Stimulated activated CD8-positive, alpha-beta memory T cell treated with anti-CD3 and anti-CD28 coated beads, Interleukin-4, amount 100 ng/mL, for 24 hours (primary cell): ENCODE results near the gene STK32C.

ENCODE experiments used
- DNase-seq: peaks from one replicate; pipeline ENCODE4 v3.0.0-alpha.2; 2020; ENCODE audit warnings: low read depth

STK32C gene

DNA sequence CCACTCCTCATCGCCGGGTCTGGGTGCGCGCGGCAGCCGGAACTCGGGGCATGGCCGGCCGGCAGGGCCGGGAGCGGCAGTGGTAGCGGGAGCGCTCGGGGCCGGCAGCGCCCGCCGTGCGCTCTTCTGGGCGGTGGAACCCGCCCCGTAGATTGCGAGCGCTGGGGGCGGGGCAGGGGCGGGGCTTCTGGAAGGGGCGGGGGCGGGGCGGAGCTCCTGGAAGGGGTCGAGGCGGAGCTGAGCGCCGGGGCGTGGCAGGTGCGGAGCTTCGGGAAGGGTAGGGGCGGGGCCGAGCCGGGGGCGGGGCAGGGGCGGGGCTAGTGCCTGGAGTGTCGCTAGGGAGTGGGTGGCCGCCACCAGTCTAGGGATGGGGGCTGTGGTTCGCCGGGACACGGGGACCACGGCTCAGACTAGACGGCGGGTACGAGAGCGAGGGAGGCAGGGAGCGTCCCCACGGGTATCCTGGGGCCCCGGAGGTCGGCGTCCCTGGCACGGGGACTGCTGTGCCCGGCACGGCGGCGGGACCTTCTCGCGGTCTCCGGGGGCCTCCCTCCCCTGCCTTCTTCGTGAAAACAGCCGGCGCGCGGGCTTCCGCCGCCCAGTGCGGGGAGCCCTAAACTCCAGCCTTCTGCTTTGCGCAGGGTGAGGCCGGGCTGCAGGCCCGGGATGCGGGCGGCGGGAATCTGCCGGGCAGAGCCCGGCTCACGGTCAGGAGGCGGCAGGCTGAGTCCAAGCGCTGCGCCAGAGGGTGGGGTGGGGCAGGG is at the start of gene STK32C:
STK32C (minus strand) TSS at position 128 of the 764 bp plus-strand sequence; CDS start at position 11, 117 bp downstream.
- peak; percentile 80 for DNase-seq

DNA sequence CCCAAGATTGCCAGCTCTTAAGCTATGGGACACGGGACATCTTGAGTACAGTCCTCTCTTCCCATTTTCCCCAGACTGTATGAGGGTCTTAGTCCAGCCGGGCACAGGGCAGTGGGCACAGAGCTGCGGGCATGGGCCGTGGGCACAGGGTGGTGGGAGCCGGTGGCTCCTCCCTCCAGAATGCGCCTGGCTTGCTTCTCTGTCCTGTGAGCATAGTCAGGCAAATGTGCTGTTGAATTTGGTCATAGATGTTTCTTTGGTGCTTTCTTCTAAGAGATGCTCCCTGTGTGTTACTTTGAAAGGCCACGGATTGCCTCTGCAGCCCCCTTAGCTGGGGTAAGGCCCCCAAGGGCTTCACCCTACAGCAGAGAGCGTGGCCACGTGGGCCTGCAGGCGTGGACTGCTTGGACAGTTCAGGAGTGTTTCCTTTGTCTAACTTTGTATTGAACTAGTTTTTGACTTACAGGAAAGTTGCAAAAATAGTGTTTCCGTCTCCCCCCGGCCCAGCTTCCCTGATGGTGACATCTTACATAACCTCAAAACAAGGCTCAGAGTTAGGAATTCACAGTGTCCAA is 49.0 kb upstream of the STK32C start:
- no peak for DNase-seq

DNA sequence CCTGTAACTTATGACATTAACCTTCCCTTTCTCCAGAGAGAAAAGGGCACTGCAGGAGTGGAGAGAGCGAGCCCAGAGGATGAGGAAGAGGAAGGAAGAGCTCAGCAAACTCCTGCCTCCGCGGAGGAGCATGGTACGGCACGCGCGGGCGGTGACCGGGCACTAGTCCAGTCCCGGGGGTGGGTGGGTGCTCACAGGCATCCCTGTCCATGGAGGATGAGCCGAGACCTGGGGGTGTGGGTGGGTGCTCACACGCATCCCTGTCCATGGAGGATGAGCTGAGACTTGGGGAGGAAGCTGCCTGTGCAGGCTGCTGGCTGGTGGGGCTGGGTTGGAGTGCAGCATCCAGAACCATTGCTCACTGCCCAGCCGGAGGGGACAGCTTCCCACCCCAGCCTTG is 48.0 kb upstream of the STK32C start:
- DNase-seq: no peak

DNA sequence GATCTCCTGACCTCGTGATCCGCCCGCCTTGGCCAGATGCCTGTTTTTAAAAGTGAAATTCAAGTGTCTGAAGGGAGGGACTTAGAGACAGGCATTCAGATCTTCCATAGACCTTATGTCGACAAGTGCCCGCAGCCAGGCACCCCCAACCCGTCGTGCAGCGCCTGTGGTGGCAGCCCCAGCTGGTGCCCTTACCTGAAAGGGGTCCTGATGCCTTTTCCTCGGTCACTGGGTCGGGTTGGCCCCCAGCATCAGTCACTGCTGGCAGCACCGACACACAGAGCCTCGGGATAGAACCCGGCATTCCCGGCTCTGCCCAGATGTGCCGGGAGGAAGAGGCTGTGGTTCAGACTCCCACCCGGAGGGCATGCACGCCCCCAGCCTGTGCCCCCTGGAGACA is 47.5 kb upstream of the STK32C start:
- no peak for DNase-seq

DNA sequence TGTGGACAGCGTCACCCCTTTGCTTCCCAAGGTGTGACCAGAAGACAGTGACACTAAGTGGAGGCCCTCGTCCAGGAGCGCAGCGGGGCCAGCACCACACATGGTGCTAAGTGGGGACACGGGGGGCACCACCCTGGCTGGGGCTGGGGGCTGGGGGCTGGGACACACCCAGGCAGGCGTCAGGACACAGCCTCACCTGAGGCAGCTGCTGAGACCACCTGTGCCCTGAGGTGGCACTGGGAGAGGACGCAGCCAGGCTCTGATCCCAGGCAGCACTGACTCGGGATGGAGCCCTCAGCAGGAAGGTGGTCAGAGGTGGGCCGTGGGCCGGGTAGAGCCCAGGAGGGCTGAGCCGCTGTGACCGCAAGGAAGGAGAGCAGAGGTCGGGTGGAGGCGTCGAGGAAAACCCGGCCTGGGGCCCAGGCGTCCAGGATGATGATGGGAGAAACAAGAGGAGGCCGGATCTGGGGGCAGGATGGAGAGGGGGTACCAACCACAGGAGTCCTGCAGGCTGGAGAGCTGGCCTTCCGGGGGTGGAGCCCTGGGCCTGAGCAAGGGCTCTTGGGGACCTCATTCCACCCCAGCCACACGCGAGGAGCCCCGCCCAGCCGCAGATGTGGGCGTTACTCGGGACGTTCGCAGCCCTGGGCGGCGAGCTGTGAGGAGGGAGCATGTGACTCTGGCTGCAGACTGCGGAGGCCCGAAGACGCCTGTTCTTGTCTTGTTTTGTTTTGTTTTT is 46.8 kb upstream of the STK32C start:
- no peak for DNase-seq

DNA sequence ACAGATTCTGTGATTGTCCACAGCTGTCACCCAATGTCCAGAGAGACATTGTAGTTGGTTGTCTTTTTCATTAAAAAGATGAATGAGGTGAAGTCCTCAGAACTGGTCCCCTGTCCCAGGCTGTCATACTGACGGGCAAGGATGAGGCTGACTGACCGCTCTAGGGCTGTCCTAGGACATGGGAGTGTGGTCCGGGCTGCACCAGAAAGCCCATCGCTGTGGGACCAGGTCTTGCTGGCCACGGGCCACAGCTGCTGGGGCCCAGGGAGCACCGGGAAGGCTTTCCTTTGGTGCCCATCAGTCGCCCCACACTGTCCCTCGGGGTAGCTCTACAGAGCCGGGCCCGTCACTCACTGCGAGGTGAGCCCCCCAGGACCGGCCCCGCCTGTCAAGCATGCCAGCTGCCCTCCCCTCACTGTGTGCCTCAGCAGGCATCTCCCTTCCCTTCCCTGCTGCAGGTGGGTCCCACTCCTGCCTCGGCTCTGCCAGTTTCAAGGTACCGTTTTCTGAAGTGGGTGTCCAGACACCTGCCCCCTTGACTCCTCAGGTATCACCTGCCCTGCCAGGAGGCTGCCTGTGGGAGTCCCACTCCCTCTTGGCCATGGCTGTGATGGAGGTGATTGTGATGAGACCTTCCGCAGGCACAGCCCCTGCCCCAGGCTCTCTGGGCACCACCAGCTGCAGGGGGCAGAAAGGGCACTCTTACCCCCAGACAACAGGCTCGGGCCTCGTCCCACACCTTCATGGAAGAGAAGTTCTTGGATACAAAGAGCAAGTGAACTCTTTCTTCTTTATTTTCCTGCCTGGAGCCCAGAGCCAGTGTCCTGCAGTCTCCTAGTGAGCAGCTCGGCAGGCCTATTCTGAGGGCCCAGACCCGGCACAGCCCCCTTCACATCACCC is 46.0 kb upstream of the STK32C start:
- no peak for DNase-seq

DNA sequence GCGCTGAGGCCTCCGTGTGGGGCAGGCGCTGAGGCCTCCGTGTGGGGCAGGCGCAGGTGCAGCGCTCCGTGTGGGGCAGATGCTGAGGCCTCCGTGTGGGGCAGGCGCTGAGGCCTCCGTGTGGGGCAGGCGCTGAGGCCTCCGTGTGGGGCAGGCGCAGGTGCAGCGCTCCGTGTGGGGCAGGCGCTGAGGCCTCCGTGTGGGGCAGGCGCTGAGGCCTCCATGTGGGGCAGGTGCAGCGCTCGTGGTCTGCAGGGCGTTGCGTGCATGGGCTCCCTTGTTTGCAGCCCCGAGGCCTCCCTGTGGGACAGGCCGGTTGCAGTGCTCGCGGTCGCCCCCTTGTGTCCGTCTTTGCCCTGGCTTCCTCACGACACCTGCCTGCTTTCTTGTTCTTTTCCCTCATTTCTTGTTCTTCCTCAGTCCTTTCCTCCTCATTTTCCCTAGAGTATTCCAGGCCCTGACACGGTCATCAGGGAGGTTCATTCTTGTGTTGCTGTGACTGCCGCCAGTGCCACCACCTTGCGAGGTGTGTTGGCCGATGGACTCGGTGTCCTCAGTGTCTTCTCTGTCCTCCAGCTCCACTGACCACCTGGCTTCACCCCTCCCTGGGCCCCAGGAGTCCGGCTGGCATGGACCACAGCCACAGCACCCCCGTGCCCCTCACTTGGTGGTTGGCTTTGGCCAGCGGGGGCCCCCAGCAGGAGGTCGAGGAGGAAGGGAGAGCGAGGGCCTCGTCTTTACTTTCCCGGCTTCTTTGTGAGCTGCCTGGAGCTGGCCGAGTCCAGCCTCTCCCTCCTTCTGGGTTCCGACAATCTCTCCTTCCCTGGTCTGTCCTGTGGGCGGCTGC is 44.9 kb upstream of the STK32C start:
- peak; percentile 62 for DNase-seq

DNA sequence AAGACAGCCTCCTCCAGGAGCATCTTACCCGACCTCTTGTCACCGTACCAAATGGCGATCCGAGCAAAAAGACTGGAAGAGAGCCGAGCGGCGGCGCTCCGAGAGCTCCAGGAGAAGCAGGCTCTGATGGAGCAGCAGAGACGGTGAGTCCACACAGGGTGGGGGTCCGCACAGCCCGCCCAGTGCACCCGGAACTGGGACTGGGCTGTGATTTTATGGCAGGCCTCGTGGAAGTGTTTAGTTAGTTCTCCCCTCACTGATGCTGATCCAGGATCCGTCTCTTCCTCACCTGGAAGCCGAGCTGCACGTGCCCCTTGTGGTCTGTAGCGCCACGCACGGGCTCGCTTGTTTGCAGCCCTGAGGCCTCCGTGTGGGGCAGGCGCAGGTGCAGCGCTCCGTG is 43.9 kb upstream of the STK32C start:
- no peak for DNase-seq

DNA sequence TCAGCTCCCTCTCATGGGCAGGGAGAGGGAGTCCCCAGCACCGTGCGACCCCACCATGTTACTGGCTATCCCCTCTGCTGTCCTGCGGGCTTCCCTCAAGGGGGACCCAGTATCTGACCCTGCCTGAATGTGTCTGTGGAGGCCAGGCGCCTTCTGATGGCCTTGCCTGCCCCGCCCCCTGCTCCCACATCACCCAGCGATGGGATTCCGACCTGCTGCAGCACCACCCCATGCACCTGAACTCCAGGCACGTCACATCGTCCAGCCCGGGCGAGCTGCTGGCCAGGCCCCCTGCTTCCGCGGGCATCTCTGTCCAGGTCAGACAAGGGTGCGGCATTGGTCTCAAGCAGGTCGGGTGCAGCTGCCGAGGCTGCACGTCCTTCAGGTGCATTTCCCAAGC is 43.2 kb upstream of the STK32C start:
- DNase-seq: no peak

DNA sequence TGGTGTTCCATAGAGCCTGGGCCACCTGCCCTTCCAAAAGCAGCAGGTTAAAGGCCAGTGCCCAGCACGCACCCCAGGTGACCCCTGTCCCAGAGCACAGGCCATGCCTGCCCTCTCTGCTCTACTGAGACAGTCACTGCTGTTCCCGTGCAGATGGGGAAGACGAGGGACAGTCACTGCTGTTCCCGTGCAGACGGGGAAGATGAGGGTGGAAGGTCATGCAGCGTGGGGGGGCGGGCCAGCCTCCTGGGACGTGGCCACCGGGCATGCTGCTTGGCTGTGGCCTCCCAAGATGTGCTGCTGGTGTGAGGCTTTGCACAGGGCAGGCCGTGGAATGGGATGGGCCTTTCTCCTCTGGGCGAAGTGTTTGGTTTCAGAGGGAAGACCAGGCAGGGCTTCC is 42.6 kb upstream of the STK32C start:
- no peak for DNase-seq

DNA sequence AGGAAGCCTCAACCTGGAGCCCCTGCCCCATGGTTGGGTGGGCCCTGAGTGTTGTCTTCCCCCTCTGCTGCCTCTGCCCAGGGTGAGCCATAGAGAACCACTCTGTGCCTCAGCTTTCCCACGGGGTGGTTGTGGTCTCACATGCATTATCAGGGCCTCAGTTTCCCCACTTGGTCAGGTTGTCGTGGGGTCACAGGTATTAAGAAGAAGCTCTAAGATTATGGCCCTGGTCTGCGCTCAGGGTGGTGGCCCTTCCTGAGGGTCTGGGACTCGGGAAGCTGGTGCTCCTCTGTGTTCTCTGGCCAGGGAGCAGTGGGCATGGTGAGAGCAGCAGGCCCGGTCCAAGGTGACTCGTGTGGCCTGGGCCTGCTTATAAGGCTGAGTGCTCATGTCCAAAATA is 42.0 kb upstream of the STK32C start:
- DNase-seq: no peak

DNA sequence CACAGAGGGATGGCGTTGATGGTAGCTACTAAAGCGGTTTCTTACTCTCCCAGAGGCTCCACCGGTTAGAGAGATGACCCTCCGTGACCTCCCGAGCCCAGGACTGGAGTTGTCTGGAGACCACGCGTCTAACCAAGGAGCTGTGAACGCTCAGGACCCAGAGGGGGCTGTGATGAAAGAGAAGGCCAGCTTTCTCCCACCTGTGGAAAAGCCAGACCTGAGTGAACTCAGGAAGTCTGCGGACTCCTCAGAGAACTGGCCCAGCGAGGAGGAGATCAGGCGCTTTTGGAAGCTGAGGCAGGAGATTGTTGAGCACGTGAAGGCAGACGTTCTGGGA is 40.1 kb upstream of the STK32C start:
- DNase-seq: no peak

DNA sequence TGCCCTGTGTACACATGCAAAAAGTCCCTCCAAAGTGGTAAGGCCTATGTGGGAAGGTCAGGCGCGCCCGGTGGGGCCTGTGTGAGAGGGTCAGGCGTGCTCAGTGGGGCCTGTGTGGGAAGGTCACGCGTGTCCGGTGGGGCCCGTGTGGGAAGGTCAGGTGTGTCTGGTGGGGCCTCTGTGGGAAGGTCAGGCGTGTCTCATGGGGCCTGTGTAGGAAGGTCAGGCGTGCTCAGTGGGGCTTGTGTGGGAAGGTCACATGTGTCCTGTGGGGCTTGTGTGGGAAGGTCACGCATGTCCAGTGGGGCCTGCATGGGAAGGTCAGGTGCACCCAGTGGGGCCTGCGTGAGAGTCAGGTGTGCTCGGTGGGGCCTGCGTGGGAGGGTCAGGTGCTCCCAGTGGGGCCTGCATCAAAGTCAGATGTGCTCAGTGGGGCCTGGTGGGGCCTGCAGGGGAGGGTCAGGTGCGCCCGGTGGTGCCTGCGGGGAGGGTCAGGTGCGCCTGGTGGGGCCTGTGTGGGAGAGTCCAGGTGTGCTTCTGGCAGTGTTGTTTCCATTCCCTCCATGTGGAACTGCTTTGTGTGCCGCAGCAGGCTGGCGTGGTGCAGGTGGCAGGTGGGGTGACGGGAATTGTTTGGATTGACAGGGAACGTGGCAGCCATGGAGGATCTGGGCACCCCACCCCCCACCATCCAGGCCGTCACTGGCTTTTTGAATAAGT is 39.6 kb upstream of the STK32C start:
- DNase-seq: no peak

DNA sequence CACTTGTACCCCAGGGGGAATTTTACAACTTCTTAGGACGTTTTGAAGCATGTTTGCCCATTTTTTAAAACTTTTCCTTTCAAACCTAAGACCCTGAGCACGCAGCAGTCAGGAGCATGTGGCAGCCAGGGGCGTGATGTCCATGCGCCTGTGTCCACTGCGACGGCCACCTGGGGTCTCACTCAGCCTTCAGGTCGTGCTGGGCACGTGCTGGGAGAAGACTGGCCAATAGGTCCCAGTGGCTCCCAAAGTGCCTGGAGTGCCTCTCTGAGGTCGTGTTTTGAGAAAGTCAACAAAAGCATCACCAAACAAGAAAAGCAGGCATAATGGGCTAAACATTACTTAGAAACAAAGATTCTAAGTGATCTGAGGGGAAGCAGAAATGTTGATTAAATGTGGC is 39.1 kb upstream of the STK32C start:
- DNase-seq: no peak

DNA sequence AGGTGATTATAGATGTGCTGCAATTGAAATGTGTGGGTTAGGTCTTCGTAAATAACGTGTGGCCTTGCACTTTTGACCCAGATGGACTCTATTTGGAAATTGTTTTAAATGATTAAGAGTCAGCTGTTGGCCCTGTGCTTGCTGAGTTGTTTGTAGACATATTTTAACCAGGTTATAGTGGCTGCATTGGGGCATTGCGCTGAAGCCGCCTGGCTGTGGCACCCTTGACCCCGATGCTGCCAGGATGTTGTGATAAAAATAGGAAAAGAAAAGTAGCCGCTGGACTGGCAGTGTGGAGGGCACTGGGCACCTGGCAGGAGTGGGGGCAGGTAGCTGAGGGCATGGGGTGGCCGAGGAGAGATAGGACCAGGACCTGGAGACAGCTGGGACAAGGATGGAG is 37.6 kb upstream of the STK32C start:
- DNase-seq: no peak

DNA sequence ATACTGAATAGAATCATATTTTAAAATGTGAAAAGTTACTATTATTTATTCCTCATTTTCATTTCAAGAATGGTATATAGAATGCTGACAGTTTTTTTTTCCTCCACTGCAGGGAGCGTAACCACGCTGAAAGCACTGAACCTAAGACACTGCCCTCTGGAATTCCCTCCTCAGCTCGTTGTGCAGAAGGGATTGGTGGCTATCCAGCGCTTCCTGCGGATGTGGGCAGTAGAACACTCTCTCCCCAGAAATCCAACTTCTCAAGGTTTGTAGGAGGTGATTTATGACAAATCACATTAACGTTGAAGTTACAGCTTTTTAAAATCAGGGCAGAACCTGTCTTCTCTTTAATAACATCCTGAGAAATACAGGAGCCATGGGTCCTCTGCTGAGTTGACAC is 36.6 kb upstream of the STK32C start:
- no peak for DNase-seq

DNA sequence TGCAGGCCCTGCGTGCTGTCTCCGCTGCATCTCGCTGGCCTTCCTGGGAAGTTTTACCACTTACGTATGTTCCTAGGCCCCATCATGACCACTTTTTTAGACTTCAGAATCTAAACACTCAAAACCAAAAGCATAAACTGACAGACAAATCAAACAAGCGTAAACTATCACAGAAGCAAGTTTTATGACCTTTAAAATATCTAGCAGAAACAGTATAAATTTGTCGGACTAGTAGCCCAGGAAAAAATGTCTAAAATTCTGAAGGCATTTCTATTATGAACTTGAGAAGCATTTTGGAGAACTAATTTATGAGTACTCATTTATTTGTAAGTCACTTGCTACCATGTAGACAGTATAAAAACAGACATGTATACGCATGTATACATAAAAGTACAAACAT is 34.8 kb upstream of the STK32C start:
- DNase-seq: no peak

DNA sequence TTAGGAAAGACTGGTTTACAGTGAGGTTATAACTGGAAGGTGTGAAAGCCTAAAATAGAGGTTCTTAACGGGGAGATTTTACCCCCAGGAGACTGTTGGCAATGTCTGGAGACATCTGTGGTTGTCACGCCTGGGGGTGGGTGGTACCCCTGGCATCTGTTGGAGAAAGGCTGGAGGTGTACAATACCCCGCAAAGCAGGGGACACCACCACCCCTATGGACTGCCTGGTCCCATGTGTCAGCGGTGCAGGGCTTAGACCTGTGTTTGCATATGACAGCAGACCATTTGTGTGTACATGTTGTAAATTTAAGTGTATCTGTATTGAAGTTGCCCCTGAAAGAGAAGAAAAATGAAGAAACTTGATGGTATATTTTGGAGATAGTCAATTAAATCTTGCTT is 34.0 kb upstream of the STK32C start:
- no peak for DNase-seq

DNA sequence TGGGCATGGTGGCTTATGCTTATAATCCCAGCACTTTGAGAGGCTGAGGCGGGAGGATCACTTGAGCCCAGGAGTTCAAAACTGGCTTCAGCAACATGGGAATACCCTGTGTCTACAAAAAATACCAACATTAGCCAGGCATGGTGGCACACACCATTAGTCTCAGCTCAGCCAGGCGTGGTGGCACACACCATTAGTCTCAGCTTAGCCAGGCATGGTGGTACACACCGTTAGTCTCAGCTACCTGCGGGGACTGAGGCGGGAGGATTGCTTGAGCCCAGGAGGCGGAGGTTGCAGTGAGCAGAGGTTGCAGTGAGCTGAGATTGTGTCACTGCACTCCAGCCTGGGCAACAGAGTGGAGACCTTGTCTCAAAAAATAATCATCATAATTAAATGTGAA is 33.3 kb upstream of the STK32C start:
- no peak for DNase-seq

DNA sequence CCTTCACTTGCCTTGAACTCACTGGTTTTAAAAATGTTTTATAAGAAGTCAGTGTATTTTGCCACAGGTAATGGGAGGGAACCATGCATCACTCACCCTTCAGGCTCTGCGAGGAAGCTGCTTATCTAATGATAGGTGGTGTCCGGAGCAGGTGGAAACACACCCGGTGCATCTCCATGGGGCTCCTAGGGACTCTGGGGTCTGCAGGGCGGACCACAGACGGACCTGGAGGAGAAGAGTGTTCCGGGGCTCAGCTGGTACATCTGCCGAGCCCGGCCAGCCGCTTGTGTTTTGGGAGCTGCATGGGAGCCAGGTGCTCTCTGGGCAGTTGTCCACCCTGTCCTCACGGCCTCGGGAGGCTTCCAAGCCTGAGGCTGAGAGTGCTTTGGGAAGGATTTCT is 31.5 kb upstream of the STK32C start:
- no peak for DNase-seq

DNA sequence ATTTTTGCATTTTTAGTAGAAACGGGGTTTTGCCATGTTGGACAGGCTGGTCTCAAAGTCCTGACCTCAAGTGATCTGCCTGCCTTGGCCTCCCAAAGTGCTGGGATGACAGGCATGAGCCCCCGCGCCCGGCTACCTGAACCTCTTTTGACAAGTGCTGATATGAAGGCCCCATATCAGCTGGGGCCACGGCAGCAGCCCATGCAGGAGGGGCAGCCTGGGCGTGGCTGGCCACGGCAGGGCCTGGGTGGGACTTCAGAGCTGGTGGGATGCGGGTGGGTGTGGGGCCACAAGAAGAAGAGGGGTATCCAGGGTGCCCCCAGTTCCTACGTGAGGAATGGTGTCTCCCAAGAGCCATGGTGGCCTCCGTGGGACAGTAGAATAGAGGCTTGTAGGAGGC is 31.1 kb upstream of the STK32C start:
- DNase-seq: no peak
